ENCODE measurements around the gene FBXW10.
"Not testable (repeated sequence)": the region's sequence is repeated elsewhere in the genome, so short reads cannot be mapped to it uniquely, and the experiment has no call there.

FBXW10 gene, protein sequence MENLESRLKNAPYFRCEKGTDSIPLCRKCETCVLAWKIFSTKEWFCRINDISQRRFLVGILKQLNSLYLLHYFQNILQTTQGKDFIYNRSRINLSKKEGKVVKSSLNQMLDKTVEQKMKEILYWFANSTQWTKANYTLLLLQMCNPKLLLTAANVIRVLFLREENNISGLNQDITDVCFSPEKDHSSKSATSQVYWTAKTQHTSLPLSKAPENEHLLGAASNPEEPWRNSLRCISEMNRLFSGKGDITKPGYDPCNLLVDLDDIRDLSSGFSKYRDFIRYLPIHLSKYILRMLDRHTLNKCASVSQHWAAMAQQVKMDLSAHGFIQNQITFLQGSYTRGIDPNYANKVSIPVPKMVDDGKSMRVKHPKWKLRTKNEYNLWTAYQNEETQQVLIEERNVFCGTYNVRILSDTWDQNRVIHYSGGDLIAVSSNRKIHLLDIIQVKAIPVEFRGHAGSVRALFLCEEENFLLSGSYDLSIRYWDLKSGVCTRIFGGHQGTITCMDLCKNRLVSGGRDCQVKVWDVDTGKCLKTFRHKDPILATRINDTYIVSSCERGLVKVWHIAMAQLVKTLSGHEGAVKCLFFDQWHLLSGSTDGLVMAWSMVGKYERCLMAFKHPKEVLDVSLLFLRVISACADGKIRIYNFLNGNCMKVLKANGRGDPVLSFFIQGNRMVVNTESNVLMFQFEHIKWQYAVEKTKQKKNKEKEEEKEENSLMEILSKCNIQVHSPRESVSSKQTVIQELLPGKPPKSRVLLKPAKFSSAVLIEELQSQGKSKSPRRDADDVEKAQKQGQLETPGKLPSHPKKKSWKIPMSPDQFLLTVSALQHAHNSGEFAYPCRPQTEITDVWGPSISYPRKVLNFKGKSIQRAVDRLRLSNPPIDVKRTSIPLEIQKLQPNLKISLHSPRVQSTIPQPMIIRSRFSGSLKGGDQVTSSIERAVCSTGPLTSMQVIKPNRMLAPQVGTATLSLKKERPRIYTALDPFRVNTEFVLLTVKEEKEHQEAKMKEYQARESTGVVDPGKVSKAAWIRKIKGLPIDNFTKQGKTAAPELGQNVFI

DNA sequence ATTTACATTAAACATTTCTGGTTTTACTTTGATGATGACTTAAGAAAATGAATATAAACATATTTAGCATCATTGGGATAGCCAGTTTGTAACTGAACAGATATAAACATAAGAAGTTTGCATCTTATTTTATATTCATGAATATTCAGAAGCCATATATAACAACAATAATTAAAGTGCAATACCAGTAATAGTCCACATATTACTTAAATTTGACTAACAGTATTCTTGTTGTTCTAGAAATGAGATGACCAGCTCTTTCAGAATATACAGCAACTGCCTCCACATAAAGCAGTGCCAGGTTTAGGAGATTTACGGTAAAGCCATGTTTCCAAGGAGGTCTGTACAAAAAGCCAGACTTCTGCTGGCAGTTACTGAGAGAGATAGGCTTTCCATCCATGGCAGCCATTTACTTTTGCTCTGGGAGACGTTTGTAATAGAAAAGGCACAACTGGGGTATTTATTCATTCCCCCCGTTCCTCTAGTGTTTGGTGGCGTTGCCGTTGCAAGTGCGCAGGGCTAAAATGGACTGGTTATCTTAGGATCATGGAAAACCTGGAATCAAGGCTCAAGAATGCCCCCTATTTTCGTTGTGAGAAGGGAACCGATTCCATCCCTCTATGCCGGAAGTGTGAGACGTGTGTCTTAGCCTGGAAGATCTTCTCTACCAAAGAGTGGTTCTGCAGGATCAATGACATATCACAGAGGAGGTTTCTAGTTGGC lies at the start of gene FBXW10:
FBXW10 (plus strand) TSS at position 356 of the 723 bp plus-strand sequence; CDS start at position 547, 191 bp downstream.
- not testable (repeated sequence) for H3K9ac ChIP-seq (ENCODE audit: low read depth, low read length); H3K36me3 ChIP-seq (ENCODE audit: control insufficient read depth, insufficient read depth, low read length); H3K27me3 ChIP-seq (ENCODE audit: control insufficient read depth, insufficient read depth, low read length); H3K4me3 ChIP-seq (ENCODE audit: low read depth, low read length); H3K9me3 ChIP-seq (ENCODE audit: control insufficient read depth, insufficient read depth, low read length); H3K27ac ChIP-seq (ENCODE audit: low read depth, low read length); H3K4me1 ChIP-seq (ENCODE audit: control insufficient read depth, insufficient read depth, low read length)

GRCh38 chr17:18695143-18695542 lies 48.7 kb upstream of the FBXW10 start:
- not testable (repeated sequence) for H3K4me1 ChIP-seq (ENCODE audit: control insufficient read depth, insufficient read depth, low read length); H3K27me3 ChIP-seq (ENCODE audit: control insufficient read depth, insufficient read depth, low read length); H3K4me3 ChIP-seq (ENCODE audit: low read depth, low read length); H3K9me3 ChIP-seq (ENCODE audit: control insufficient read depth, insufficient read depth, low read length); H3K27ac ChIP-seq (ENCODE audit: low read depth, low read length); H3K36me3 ChIP-seq (ENCODE audit: control insufficient read depth, insufficient read depth, low read length); H3K9ac ChIP-seq (ENCODE audit: low read depth, low read length)

- peak overlapping the region; percentile 71 for H3K4me3 ChIP-seq (ENCODE audit: low read depth, low read length)
- not testable (repeated sequence) for H3K9me3 ChIP-seq (ENCODE audit: control insufficient read depth, insufficient read depth, low read length); H3K36me3 ChIP-seq (ENCODE audit: control insufficient read depth, insufficient read depth, low read length); H3K27ac ChIP-seq (ENCODE audit: low read depth, low read length); H3K4me1 ChIP-seq (ENCODE audit: control insufficient read depth, insufficient read depth, low read length); H3K27me3 ChIP-seq (ENCODE audit: control insufficient read depth, insufficient read depth, low read length); H3K9ac ChIP-seq (ENCODE audit: low read depth, low read length)
Observed at GRCh38 chr17:18698473-18699103, 45.3 kb upstream of the FBXW10 start.

- not testable (repeated sequence) for H3K9ac ChIP-seq (ENCODE audit: low read depth, low read length); H3K9me3 ChIP-seq (ENCODE audit: control insufficient read depth, insufficient read depth, low read length); H3K27ac ChIP-seq (ENCODE audit: low read depth, low read length); H3K4me3 ChIP-seq (ENCODE audit: low read depth, low read length); H3K27me3 ChIP-seq (ENCODE audit: control insufficient read depth, insufficient read depth, low read length); H3K4me1 ChIP-seq (ENCODE audit: control insufficient read depth, insufficient read depth, low read length); H3K36me3 ChIP-seq (ENCODE audit: control insufficient read depth, insufficient read depth, low read length)
Observed at GRCh38 chr17:18705955-18706354, 37.9 kb upstream of the FBXW10 start.

DNA sequence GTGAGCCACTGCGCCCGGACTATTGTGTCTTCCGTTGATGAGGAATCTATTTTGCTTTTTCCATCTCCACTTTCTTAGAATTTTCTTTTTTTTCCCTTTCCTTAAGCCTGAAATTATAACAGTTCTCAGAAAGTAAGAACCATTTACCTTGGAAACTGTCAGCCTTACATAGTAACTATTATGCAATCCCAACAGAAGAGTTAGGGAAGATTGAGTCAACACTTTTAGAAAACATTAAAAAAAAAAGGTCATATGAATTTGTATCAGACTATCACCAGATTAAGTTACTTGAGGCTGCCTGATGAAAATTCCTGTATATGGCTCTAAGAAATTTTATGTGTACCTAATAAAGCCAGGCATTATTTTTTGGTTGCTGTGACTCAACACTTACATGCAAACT lies 35.6 kb upstream of the FBXW10 start:
- not testable (repeated sequence) for H3K4me3 ChIP-seq (ENCODE audit: low read depth, low read length); H3K9me3 ChIP-seq (ENCODE audit: control insufficient read depth, insufficient read depth, low read length); H3K27ac ChIP-seq (ENCODE audit: low read depth, low read length); H3K4me1 ChIP-seq (ENCODE audit: control insufficient read depth, insufficient read depth, low read length); H3K27me3 ChIP-seq (ENCODE audit: control insufficient read depth, insufficient read depth, low read length); H3K9ac ChIP-seq (ENCODE audit: low read depth, low read length); H3K36me3 ChIP-seq (ENCODE audit: control insufficient read depth, insufficient read depth, low read length)

- H3K9ac ChIP-seq (ENCODE audit: low read depth, low read length); H3K36me3 ChIP-seq (ENCODE audit: control insufficient read depth, insufficient read depth, low read length); H3K4me1 ChIP-seq (ENCODE audit: control insufficient read depth, insufficient read depth, low read length); H3K4me3 ChIP-seq (ENCODE audit: low read depth, low read length); H3K27ac ChIP-seq (ENCODE audit: low read depth, low read length); H3K27me3 ChIP-seq (ENCODE audit: control insufficient read depth, insufficient read depth, low read length); H3K9me3 ChIP-seq (ENCODE audit: control insufficient read depth, insufficient read depth, low read length): not testable (repeated sequence)
Observed at GRCh38 chr17:18712354-18712999, 31.4 kb upstream of the FBXW10 start.

GRCh38 chr17:18718643-18719427 lies 25.0 kb upstream of the FBXW10 start:
- not testable (repeated sequence) for H3K9me3 ChIP-seq (ENCODE audit: control insufficient read depth, insufficient read depth, low read length); H3K27me3 ChIP-seq (ENCODE audit: control insufficient read depth, insufficient read depth, low read length); H3K9ac ChIP-seq (ENCODE audit: low read depth, low read length); H3K36me3 ChIP-seq (ENCODE audit: control insufficient read depth, insufficient read depth, low read length); H3K4me3 ChIP-seq (ENCODE audit: low read depth, low read length); H3K4me1 ChIP-seq (ENCODE audit: control insufficient read depth, insufficient read depth, low read length)
- H3K27ac ChIP-seq (ENCODE audit: low read depth, low read length), result peak overlapping the region; percentile 75

DNA sequence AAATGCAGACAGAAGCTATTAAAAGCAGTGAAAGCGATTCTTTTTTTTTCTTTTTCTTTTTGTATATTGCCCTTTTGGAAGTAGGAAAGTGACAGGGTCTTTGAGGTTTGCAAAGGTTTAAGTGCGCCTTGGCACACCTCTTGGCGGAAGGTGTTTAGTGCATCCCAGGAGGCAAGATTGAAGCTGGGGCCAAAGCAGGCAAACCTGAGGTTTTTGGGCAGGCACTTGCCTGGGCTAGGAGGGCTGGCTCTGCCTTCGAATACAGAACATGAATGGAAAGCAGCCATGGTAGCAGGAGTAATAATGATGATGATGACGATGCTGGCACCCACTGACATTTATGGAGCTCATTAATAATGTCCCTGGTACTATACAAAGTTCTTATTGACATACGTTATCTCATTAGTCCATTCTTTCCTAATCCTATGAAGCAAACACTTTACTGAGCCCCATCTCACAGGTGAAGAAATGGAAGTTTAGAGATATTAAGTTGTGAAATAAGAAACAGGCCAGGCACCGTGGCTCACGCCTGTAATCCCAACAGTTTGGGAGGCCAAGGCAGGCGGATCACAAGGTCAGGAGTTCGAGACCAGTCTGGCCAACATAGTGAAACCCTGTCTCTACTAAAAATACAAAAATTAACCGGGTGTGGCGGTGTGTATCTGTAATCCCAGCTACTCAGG lies 24.3 kb upstream of the FBXW10 start:
- H3K4me3 ChIP-seq (ENCODE audit: low read depth, low read length); H3K4me1 ChIP-seq (ENCODE audit: control insufficient read depth, insufficient read depth, low read length); H3K36me3 ChIP-seq (ENCODE audit: control insufficient read depth, insufficient read depth, low read length); H3K9me3 ChIP-seq (ENCODE audit: control insufficient read depth, insufficient read depth, low read length); H3K9ac ChIP-seq (ENCODE audit: low read depth, low read length); H3K27me3 ChIP-seq (ENCODE audit: control insufficient read depth, insufficient read depth, low read length): not testable (repeated sequence)
- H3K27ac ChIP-seq (ENCODE audit: low read depth, low read length), result peak overlapping the region; percentile 75

DNA sequence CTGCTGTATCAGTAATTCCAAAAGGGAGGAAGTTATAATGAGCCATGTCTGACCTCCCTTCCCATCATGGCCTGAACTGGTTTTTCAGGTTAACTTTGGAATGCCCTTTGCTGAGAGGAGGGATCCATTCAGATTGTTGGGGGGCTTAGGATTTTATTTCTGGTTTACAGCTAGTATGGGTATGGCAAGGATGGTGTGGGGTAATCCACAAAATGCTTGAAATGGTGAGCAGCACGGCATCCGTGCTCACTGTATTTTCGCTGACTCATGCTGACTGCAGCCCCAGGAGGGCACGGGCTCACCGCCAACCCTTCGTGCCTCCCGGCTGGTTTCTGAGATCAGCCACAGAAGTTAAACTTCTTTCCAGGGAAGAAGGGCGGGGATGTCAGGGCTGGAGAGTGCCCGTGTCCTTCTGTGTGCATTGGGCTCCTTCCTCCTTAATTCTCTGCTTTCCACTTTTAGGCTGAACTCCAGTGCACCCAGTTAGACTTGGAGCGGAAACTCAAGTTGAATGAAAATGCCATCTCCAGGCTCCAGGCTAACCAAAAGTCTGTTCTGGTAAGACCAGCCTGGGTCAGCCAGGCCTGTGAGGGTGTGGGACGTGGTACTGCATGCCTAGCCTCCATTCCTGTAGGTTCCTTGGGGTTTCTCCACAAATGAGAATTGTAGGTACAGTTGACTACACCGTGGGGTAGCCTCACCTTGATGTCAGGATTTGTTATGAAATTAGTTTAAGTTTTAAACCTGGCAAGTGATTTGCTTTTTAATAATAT lies 21.9 kb upstream of the FBXW10 start:
- H3K4me1 ChIP-seq (ENCODE audit: control insufficient read depth, insufficient read depth, low read length); H3K9me3 ChIP-seq (ENCODE audit: control insufficient read depth, insufficient read depth, low read length); H3K9ac ChIP-seq (ENCODE audit: low read depth, low read length); H3K27me3 ChIP-seq (ENCODE audit: control insufficient read depth, insufficient read depth, low read length); H3K4me3 ChIP-seq (ENCODE audit: low read depth, low read length); H3K27ac ChIP-seq (ENCODE audit: low read depth, low read length); H3K36me3 ChIP-seq (ENCODE audit: control insufficient read depth, insufficient read depth, low read length): not testable (repeated sequence)
